ENCODE results near the gene REST.
"Not testable (repeated sequence)": the region's sequence is repeated elsewhere in the genome, so short reads cannot be mapped to it uniquely, and the experiment has no call there.

The REST gene

GRCh38 chr4:56909086-56909894 is 1.6 kb downstream of the REST start:
- peak; percentile 52 for DNase-seq (ENCODE audit: low spot score)
- FAIRE-seq, result no peak

GRCh38 chr4:56910172-56910967 is 2.7 kb downstream of the REST start:
- no peak for DNase-seq (ENCODE audit: low spot score)
- no peak for FAIRE-seq

GRCh38 chr4:56914336-56914735 is 6.6 kb downstream of the REST start:
- FAIRE-seq, result no peak

GRCh38 chr4:56914977-56915376 is 7.3 kb downstream of the REST start:
- not testable (repeated sequence) for DNase-seq (ENCODE audit: low spot score); FAIRE-seq

More at GRCh38 chr4:56914336-56914735, 6.6 kb downstream of the REST start:
- no peak for DNase-seq (ENCODE audit: low spot score)

GRCh38 chr4:56927196-56927595 is 19.5 kb downstream of the REST start:
- DNase-seq (ENCODE audit: low spot score) (no peak), FAIRE-seq (no peak)

- FAIRE-seq (no peak), DNase-seq (ENCODE audit: low spot score) (no peak)
These were observed 22.9 kb downstream of the REST start for GRCh38 chr4:56930638-56931037.

GRCh38 chr4:56931924-56932323 is 24.2 kb downstream of the REST start:
- DNase-seq (ENCODE audit: low spot score) (no peak), FAIRE-seq (no peak)

GRCh38 chr4:56937262-56937661 is 29.6 kb downstream of the REST start:
- FAIRE-seq, result peak; percentile 81
- peak; percentile 80 for DNase-seq (ENCODE audit: low spot score)

- not testable (repeated sequence) for DNase-seq (ENCODE audit: low spot score); FAIRE-seq
These were observed 32.1 kb downstream of the REST start for GRCh38 chr4:56939826-56940225.

- FAIRE-seq (no peak), DNase-seq (ENCODE audit: low spot score) (no peak)
These were observed 32.7 kb downstream of the REST start for GRCh38 chr4:56940403-56940802.

- no peak for FAIRE-seq
- DNase-seq (ENCODE audit: low spot score), result no peak
These were observed 33.3 kb downstream of the REST start for GRCh38 chr4:56940971-56941370.

- FAIRE-seq (no peak), DNase-seq (ENCODE audit: low spot score) (no peak)
These were observed 33.7 kb downstream of the REST start for GRCh38 chr4:56941403-56941802.

- DNase-seq (ENCODE audit: low spot score) (no peak), FAIRE-seq (no peak)
These were observed 46.2 kb downstream of the REST start for GRCh38 chr4:56953680-56954520.

GRCh38 chr4:56958111-56958517 is 50.4 kb downstream of the REST start:
- no peak for FAIRE-seq
- no peak for DNase-seq (ENCODE audit: low spot score)

- no peak for DNase-seq (ENCODE audit: low spot score)
These were observed 51.4 kb downstream of the REST start for GRCh38 chr4:56959100-56959499.

GRCh38 chr4:56961107-56961500 is 53.4 kb downstream of the REST start:
- DNase-seq (ENCODE audit: low spot score), result no peak
- no peak for FAIRE-seq

More at GRCh38 chr4:56959100-56959499, 51.4 kb downstream of the REST start:
- no peak for FAIRE-seq

- no peak for FAIRE-seq
- no peak for DNase-seq (ENCODE audit: low spot score)
These were observed 63.7 kb downstream of the REST start for GRCh38 chr4:56971383-56971782.

GRCh38 chr4:56972389-56972788 is 64.7 kb downstream of the REST start:
- FAIRE-seq (no peak), DNase-seq (ENCODE audit: low spot score) (no peak)

GRCh38 chr4:56972809-56973208 is 65.1 kb downstream of the REST start:
- DNase-seq (ENCODE audit: low spot score) (no peak), FAIRE-seq (no peak)

- DNase-seq (ENCODE audit: low spot score) (no peak), FAIRE-seq (no peak)
These were observed 65.6 kb downstream of the REST start for GRCh38 chr4:56973336-56973735.

GRCh38 chr4:56976283-56976836 is 68.7 kb downstream of the REST start:
- FAIRE-seq (no peak), DNase-seq (ENCODE audit: low spot score) (peak; percentile 17)
